ENCODE data around the gene SLC29A4.
"Not testable (repeated sequence)": the region's sequence is repeated elsewhere in the genome, so short reads cannot be mapped to it uniquely, and the experiment has no call there.

The SLC29A4 gene

DNA sequence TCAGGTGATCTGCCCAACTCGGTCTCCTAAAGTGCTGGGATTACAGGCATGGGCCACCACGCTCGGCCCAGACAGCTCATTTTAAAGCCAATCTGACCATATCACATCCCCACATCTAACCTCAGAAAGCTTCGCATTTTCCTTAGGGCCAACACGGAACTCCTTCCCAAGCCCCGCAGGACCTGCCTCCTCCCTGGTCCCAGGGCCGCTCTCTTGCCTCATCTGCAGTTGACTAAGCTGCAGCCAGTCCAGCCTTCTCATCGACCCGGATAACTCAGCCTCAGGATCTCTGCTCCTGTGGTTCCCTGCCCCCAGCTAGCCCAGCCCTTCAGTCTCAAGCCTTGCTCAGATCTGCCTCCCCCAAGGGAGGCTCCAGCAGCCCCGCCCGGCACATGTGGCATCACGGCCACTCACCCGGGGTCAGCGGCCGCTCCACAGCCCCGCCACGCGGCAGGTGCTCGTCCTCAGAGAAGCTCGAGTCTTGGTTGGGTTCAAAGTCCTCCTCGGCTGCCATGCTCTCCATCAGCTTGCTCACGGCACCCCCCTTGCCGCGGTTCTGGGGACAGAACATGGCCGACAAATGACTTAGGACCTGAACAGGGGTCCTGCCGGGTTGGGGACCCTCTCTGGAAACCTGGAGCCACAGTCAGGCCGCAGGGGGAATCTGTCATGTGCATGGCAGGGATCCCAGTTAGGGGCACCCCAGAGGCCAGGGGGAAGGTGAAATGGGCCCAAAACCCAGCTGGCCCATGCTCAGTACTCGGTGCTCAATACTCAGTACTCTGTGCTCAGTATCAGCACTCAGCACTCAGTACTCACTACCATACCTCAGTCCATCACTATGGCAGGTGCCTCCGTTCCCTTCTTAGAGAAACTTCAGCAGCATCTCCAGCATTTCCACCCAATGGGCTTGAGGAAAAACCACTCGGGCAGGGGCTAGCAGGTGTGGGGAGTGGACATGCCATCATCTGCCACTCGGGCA lies 41.3 kb downstream of the SLC29A4 start:
- not testable (repeated sequence) for DNase-seq (ENCODE audit: low spot score)

GRCh38 chr7:5324961-5325360 lies 42.2 kb downstream of the SLC29A4 start:
- no peak for DNase-seq (ENCODE audit: low spot score)

- no peak for DNase-seq (ENCODE audit: low spot score)
Measured at GRCh38 chr7:5330288-5330687, 47.5 kb downstream of the SLC29A4 start.

GRCh38 chr7:5332579-5332978 lies 49.8 kb downstream of the SLC29A4 start:
- no peak for DNase-seq (ENCODE audit: low spot score)

GRCh38 chr7:5333121-5334045 lies 50.6 kb downstream of the SLC29A4 start:
- DNase-seq (ENCODE audit: low spot score), result no peak

- DNase-seq (ENCODE audit: low spot score), result no peak
Measured at GRCh38 chr7:5334671-5335070, 51.9 kb downstream of the SLC29A4 start.

GRCh38 chr7:5337047-5337446 lies 54.3 kb downstream of the SLC29A4 start:
- no peak for DNase-seq (ENCODE audit: low spot score)

GRCh38 chr7:5339955-5340354 lies 57.2 kb downstream of the SLC29A4 start:
- DNase-seq (ENCODE audit: low spot score), result no peak

DNA sequence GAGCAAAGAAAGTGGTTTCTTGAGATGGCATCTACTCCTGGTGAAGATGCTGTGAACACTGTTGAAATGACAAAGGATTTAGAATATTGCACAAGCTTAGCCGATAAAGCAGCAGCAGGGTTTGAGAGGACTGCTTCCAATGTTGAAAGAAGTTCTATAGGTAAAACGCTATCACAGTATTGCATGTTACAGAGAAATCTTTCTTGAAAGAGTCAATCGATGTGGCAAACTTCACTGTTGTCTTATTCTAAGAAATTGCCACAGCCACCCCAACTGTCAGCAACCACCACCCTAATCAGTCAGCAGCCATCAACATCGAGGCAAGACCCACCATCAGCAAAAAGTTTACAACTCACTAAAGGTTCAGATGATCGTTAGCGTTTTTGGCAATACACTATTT lies 59.9 kb downstream of the SLC29A4 start:
- DNase-seq (ENCODE audit: low spot score), result no peak

DNA sequence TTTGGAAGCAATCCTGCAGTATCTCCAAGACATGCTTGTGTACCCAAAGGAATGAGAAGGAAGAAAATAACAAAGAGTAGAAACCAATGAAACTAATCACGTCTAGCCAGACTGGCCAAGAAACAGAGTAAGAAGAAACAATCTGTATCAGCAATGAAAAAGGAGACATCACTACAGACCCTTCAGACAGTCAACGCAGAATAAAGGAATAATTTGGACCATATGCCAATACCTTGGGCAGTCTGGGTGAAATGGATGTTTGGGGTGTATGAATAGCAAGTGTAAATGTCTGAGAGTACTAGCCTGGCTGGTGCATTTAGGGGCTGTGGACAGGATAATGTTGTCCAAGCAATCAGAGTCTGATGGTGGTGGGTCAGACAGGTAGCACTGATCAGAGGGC lies 61.1 kb downstream of the SLC29A4 start:
- DNase-seq (ENCODE audit: low spot score), result no peak

DNA sequence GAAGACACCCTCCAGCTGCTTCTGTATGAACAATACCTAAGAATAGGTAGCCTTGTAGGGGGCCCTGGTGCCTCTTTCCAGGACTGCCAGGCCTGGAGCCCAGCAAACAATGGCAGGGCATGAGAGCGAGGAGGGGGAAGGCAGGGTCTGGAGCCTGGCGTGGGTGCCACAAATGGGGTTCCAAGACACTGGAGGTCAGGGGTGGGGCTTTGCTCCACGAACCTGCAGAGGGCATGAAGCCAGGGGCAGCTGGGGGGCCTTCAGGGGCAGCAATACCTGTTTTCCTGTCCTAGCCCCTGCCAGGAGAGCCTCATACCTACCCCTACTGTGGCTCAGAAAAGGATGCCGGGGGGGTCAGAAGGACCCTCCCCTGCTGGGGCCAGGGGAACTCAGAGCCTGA lies 61.6 kb downstream of the SLC29A4 start:
- DNase-seq (ENCODE audit: low spot score), result no peak

- DNase-seq (ENCODE audit: low spot score), result no peak
Measured at GRCh38 chr7:5345171-5345570, 62.4 kb downstream of the SLC29A4 start.

- DNase-seq (ENCODE audit: low spot score), result no peak
Measured at GRCh38 chr7:5345671-5346070, 62.9 kb downstream of the SLC29A4 start.

DNA sequence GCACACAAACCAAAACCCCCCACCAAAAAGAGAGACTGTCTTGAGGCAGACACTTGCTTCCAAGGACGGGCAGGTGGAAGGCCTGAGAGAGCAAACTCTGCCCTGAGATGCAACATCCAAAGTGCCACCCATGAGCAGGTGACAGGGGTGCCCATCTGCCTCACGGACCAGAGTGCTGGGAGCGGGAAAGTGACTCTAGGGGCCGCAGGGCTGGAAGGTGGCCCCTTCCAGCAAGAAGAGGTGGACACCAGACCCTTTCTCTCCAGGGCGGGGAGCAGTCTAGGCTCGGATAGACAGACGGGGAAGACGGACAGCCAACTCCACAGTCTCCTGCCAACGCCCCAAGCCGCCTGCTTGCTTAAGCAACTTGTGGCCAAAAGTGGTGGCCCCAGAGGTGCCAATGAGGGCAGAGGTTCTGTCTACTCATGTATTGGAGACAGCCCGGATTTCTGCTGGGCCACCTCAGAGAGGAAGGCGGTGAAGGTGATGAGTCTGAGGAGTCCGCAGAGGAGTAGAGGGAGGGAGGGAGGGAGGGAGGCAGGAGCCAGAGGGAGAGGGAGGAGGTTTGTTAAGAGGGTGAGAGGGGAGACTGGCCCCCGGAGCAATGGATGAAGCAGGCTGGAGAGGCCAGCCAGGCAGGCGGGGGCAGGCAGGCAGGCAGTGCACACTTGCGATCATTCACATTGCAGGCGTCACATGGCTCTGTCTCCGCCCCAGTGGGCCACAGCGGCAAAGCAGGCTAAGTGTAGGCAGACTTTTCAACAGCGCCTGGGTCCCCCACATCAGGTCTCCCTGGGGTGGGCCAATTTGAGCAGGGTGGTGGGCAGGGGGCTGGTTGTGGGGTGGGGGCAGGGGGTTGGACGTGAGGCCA lies 65.6 kb downstream of the SLC29A4 start:
- DNase-seq (ENCODE audit: low spot score), result no peak

- DNase-seq (ENCODE audit: low spot score), result no peak
Measured at GRCh38 chr7:5349005-5349380, 66.2 kb downstream of the SLC29A4 start.

- no peak for DNase-seq (ENCODE audit: low spot score)
Measured at GRCh38 chr7:5349437-5350173, 66.9 kb downstream of the SLC29A4 start.

DNA sequence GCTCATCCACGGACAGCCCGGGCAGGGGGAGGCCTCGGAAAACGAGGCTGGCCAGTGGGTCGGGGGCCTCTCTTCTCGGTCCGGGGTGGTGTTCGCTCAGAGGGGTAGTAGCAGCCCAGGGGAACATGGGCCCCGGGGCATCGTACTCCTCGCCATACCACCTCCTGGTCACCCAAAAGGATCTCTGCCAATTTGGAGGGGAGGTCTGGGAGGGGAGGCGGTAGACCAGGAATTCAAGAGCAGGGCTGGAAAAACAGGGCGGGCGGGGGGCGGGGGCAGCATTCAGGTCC lies 67.4 kb downstream of the SLC29A4 start:
- no peak for DNase-seq (ENCODE audit: low spot score)

DNA sequence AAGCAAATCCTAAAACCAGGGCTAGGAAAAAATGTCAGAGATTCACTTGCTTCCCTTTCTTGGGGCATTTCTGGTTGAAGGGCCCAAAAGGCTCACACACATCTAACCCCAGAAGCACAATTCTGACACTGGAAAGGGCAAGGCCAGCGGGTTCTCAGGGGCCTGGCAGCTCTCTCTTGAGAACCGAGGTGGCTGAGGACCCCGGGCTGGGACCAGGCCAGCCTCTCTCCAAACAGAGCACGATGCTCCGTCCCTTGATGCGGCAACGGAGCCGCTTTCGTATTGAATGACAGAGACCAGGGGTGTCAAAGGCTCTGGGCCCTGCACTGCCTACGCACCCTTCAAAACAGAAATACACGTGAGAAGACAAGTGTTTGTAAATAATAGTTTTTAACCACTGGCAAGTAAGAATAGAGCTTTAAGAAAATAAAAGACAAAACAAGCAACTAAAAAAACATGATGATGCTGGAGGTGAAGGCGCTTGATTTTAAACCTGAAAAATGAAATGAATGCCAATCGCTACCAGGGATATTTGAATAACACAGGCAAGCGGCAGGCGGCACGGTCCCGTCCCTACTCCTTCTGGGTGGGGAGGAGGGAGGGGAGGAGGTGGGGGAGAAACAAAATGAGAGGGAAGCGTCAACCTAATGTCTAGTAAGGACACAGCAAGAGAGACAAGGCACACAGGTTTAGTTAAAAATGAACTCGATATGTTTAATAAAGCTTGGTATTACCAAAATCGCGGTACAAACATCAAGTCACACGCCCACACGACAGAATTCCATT lies 68.0 kb downstream of the SLC29A4 start:
- DNase-seq (ENCODE audit: low spot score), result no peak

DNA sequence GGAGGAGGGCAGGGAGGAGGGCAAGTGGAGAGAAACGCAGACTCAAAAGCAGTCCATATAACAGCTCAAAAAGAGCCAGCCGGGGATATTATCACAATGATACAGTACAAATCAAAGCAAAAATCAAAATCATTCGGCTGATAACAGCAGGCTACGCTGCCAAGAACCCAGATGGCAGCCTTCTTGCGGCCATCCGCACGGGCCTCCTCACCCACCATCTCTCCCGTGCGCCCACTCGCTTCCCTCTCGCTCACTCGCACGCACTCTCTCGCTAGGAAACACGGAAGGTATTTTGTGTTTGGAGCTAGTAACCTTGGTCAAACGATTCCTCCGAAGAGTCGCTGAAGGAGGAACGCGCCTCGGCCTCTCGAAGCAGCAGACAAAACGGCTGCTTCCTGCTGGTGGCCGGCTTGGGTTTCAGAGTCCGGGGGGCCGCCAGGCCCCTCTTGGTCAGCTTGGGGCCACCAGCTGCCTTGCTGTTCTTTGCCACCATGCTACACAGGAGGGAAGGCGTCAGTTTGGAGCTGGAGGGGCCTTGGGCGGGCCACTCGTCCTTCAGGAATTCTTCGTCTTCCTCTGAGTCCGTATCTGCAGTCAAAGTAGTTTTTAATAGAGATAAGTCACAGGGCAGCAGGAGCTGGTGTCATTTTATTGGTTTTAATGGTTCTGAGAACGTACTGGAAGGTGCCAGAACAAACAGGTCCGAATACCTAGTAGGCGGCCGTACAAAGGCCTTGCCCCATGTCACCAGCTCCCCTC lies 68.9 kb downstream of the SLC29A4 start:
- no peak for DNase-seq (ENCODE audit: low spot score)
